Testis (tissue), 3 donors: ENCODE results near the gene BCL11A. TPM values are rescaled to one million over a fixed set of nuclear protein-coding genes. Genes with fewer than 3 reads are reported as not detected.
"Not testable (repeated sequence)": the region's sequence is repeated elsewhere in the genome, so short reads cannot be mapped to it uniquely, and the experiment has no call there.

Experiments
- DNase-seq: peaks from one replicate; pipeline ENCODE4 v3.0.0-alpha.2; 2019
- H3K27ac ChIP-seq, 2 donors: fragments of 200-600 bp; sonication (generic); one replicate each; pipeline ENCODE4 v1.5.1; 2019
- H3K27me3 ChIP-seq: fragments of 200-600 bp; sonication (generic); one replicate; pipeline ENCODE4 v1.5.1; 2019
- H3K36me3 ChIP-seq: fragments of 200-600 bp; sonication (generic); one replicate; pipeline ENCODE4 v1.5.1; 2017; ENCODE audit warnings: low read depth; ENCODE audit errors: missing control alignments
- H3K4me1 ChIP-seq: fragments of 200-600 bp; sonication (generic); one replicate; pipeline ENCODE4 v1.5.1; 2019
- H3K4me3 ChIP-seq, 2 donors: fragments of 200-600 bp; sonication (generic); one replicate each; pipeline ENCODE4 v1.5.1; 2017 to 2019
- H3K9me3 ChIP-seq: fragments of 200-600 bp; sonication (generic); one replicate; pipeline ENCODE4 v1.5.1; 2017
- CTCF ChIP-seq, 3 experiments: fragments of 450-650 bp in 2 of 3; fragments of 200-600 bp in 1 of 3; sonication (generic) in 1 of 3; IDR thresholded peaks; one replicate each; pipeline ENCODE4 v1.5.1; 2016 to 2019; ENCODE audit warnings: antibody characterized with exemption in 3 of 3, mild to moderate bottlenecking in 2 of 3, moderate library complexity in 1 of 3
- POLR2A ChIP-seq: fragments of 450-650 bp; IDR thresholded peaks from one replicate; pipeline ENCODE4 v1.6.1; 2017; ENCODE audit warnings: antibody characterized with exemption, mild to moderate bottlenecking, moderate library complexity
- WGBS, 2 donors: methylation state at CpG; one replicate each; pipeline ENCODE4 v1.1.5; 2018; 5-methylcytosine and 5-hydroxymethylcytosine counted together
- intact Hi-C: fragments of 100-400 bp; cut with DNase I; formaldehyde crosslinking; loops from one replicate; pipeline ENCODE4 v1.15.1; 2023; ENCODE audit warnings: low total_unique reads
- polyA plus RNA-seq: library from polyadenylated mRNA; stranded (reverse); fragments of 350-450 nt; fragmentation: Illumina TruSeq; extraction: RNeasy Lipid Tissue Mini Kit (QIAGEN cat#74804); gene quantifications from one replicate; pipeline ENCODE4 v1.2.3, GENCODE V29; 2014; ENCODE audit warnings: low read depth, low replicate concordance; ENCODE audit not compliant: insufficient read depth
- total RNA-seq, 2 donors: library from RNA; depleted of rRNA; stranded (reverse); fragments of >200 nt; gene quantifications; one replicate each; pipeline ENCODE4 v1.2.3, GENCODE V29; 2016

The BCL11A gene
- total and polyA plus RNA-seq, 3 donors from 2014 or later, result 4.1 to 11.6 (median 5.1) TPM

GRCh38 chr2:60422826-60423483, 130.5 kb downstream of the BCL11A start:
- DNase-seq, result no peak
- no peaks in the 10 kb centered on the region for H3K36me3 ChIP-seq
- H3K27me3 ChIP-seq, result no peaks in the 10 kb centered on the region
- H3K4me1 ChIP-seq, result no peaks in the 10 kb centered on the region
- intact Hi-C loops, result no loop called here
- H3K27ac ChIP-seq, result no peak overlapping the region
- no peak overlapping the region for H3K4me3 ChIP-seq
- 58 to 64% methylated on average over 7 of the region's 7 CpGs for WGBS, 2 donors
- no peaks in the 10 kb centered on the region for H3K9me3 ChIP-seq
- TF ChIP-seq POLR2A (no peak), CTCF (IDR thresholded peaks at IDR 0.05) (no peak)

- intact Hi-C loops, DNase-seq, H3K4me3 ChIP-seq, H3K9me3 ChIP-seq, H3K4me1 ChIP-seq, H3K27me3 ChIP-seq, H3K36me3 ChIP-seq, H3K27ac ChIP-seq: not testable (repeated sequence)
- 85 to 88% methylated on average over 1 of the region's 1 CpG for WGBS, 2 donors
Measured at GRCh38 chr2:60417210-60417609, 136.2 kb downstream of the BCL11A start.

- TF ChIP-seq CTCF (IDR thresholded peaks at IDR 0.05) (no peak), POLR2A (no peak)
- Histone ChIP-seq H3K27me3 (no peaks in the 10 kb centered on the region), H3K36me3 (no peaks in the 10 kb centered on the region), H3K27ac (no peak overlapping the region), H3K4me1 (no peaks in the 10 kb centered on the region), H3K9me3 (no peaks in the 10 kb centered on the region), H3K4me3 (no peak overlapping the region)
- 56 to 74% methylated on average over 10 of the region's 10 CpGs for WGBS, 2 donors
- intact Hi-C loops, result no loop called here
- DNase-seq, result peak; percentile 34
Measured at GRCh38 chr2:60416221-60417008, 137.0 kb downstream of the BCL11A start.

- Histone ChIP-seq H3K27me3 (no peaks in the 10 kb centered on the region), H3K36me3 (no peaks in the 10 kb centered on the region), H3K9me3 (no peaks in the 10 kb centered on the region), H3K27ac (no peak overlapping the region), H3K4me1 (no peaks in the 10 kb centered on the region), H3K4me3 (no peak overlapping the region)
- no peak for DNase-seq
- intact Hi-C loops, result no loop called here
- no peak for TF ChIP-seq CTCF (IDR thresholded peaks at IDR 0.05)
- TF ChIP-seq POLR2A, result no peak
Measured at GRCh38 chr2:60415814-60416213, 137.6 kb downstream of the BCL11A start.

- intact Hi-C loops, result no loop called here
- Histone ChIP-seq H3K27me3 (no peaks in the 10 kb centered on the region), H3K27ac (no peak overlapping the region), H3K4me3 (no peak overlapping the region), H3K9me3 (no peaks in the 10 kb centered on the region), H3K36me3 (no peaks in the 10 kb centered on the region), H3K4me1 (no peaks in the 10 kb centered on the region)
- TF ChIP-seq CTCF (IDR thresholded peaks at IDR 0.05), result no peak
- TF ChIP-seq POLR2A, result no peak
- no peak for DNase-seq
- WGBS, 2 donors, result 53 to 78% methylated on average over 2 of the region's 2 CpGs
Measured at GRCh38 chr2:60414495-60415138, 138.8 kb downstream of the BCL11A start.
